HepG2 (cell line): ENCODE results near the gene CISH. TPM values are rescaled to one million over a fixed set of nuclear protein-coding genes. Genes with fewer than 3 reads are reported as not detected.

Source experiments
- ARNT2 ChIP-seq: sonication (generic); formaldehyde crosslinking; IDR thresholded peaks from 2 replicates; pipeline ENCODE4 v1.8.0; 2022; ENCODE audit warnings: mild to moderate bottlenecking, low read depth, missing genetic modification reagents, moderate library complexity
- ERF ChIP-seq: IDR thresholded peaks from 2 replicates; pipeline ENCODE4 v1.6.1; 2018; ENCODE audit warnings: missing biosample characterization, missing genetic modification reagents
- ESRRA ChIP-seq: sonication (generic); formaldehyde crosslinking; IDR thresholded peaks from 2 replicates; pipeline ENCODE4 v1.5.1; 2020; ENCODE audit warnings: mild to moderate bottlenecking, low read depth, missing genetic modification reagents
- HNF4A ChIP-seq: sonication (generic); formaldehyde crosslinking; IDR thresholded peaks from 2 replicates; pipeline ENCODE4 v1.4.0; 2020; ENCODE audit warnings: missing genetic modification reagents
- KAT7 ChIP-seq: IDR thresholded peaks from 2 replicates; pipeline ENCODE4 v1.6.1; 2018; ENCODE audit warnings: borderline replicate concordance, missing compliant biosample characterization
- MED8 ChIP-seq: sonication (generic); formaldehyde crosslinking; IDR thresholded peaks from 2 replicates; pipeline ENCODE4 v1.8.1; 2023; ENCODE audit warnings: mild to moderate bottlenecking, missing genetic modification reagents; ENCODE audit not compliant: insufficient replicate concordance
- MIER2 ChIP-seq: IDR thresholded peaks from 2 replicates; pipeline ENCODE4 v1.6.1; 2016; ENCODE audit warnings: missing biosample characterization, missing genetic modification reagents
- NRL ChIP-seq: sonication (generic); formaldehyde crosslinking; IDR thresholded peaks from 2 replicates; pipeline ENCODE4 v1.5.0; 2020; ENCODE audit warnings: missing genetic modification reagents, mild to moderate bottlenecking, moderate library complexity, borderline replicate concordance
- POLR2A ChIP-seq, 2 experiments: IDR thresholded peaks; 2 replicates each; pipeline ENCODE4 v1.6.1; 2011; ENCODE audit warnings: low read depth in 2 of 2, low read length in 2 of 2, mild to moderate bottlenecking in 1 of 2, moderate library complexity in 1 of 2; ENCODE audit not compliant: insufficient read depth in 1 of 2
- SMAD9 ChIP-seq: sonication (generic); formaldehyde crosslinking; IDR thresholded peaks from 2 replicates; pipeline ENCODE4 v1.5.1; 2020; ENCODE audit warnings: mild to moderate bottlenecking, missing genetic modification reagents
- SOX13 ChIP-seq, 3 experiments: fragments of 450-650 bp in 1 of 3; sonication (generic) in 1 of 3; formaldehyde crosslinking in 1 of 3; IDR thresholded peaks in 2 of 3; conservative IDR thresholded peaks in 1 of 3; 2 replicates each; pipeline versions ENCODE4 v1.5.0 to v1.6.1; 2016 to 2020; ENCODE audit warnings: antibody characterized with exemption in 1 of 3, mild to moderate bottlenecking in 1 of 3, missing compliant biosample characterization in 1 of 3, missing genetic modification reagents in 1 of 3, moderate library complexity in 1 of 3
- SOX5 ChIP-seq: IDR thresholded peaks from 2 replicates; pipeline ENCODE4 v1.6.1; 2016; ENCODE audit warnings: borderline replicate concordance
- ZEB1 ChIP-seq: IDR thresholded peaks from 2 replicates; pipeline ENCODE4 v1.6.1; 2012; ENCODE audit warnings: mild to moderate bottlenecking, low read depth, inconsistent platforms; ENCODE audit not compliant: insufficient replicate concordance
- ZNF24 ChIP-seq: fragments of 450-650 bp; IDR thresholded peaks from 2 replicates; pipeline ENCODE4 v1.6.1; 2017; ENCODE audit warnings: antibody characterized with exemption, mild to moderate bottlenecking
- ZNF382 ChIP-seq: sonication (generic); formaldehyde crosslinking; IDR thresholded peaks from 2 replicates; pipeline ENCODE4 v1.5.0; 2020; ENCODE audit warnings: missing genetic modification reagents, mild to moderate bottlenecking, borderline replicate concordance
- ZNF616 ChIP-seq: sonication (generic); formaldehyde crosslinking; IDR thresholded peaks from 2 replicates; pipeline ENCODE4 v1.5.0; 2020; ENCODE audit warnings: low read depth, mild to moderate bottlenecking, missing genetic modification reagents
- ZNF766 ChIP-seq: sonication (generic); formaldehyde crosslinking; IDR thresholded peaks from 2 replicates; pipeline ENCODE4 v1.5.0; 2020; ENCODE audit warnings: missing genetic modification reagents, borderline replicate concordance
- ZZZ3 ChIP-seq: sonication (generic); formaldehyde crosslinking; IDR thresholded peaks from 2 replicates; pipeline ENCODE4 v1.4.0; 2020; ENCODE audit warnings: missing genetic modification reagents, mild to moderate bottlenecking, borderline replicate concordance
- polyA plus RNA-seq, 8 experiments: library from polyadenylated mRNA; depleted of rRNA in 3 of 8; stranded (reverse) in 7 of 8; unstranded in 1 of 8; fragments of >200 nt; fragmentation: Illumina TruSeq in 4 of 8; extraction: Trizol in 4 of 8; gene quantifications; 2 replicates each; pipeline versions ENCODE4 v1.2.1 to v1.2.3, GENCODE V29; 2011 to 2016; ENCODE audit warnings: low read depth in 4 of 8, missing spikeins in 1 of 8, mixed read lengths in 1 of 8; ENCODE audit not compliant: insufficient read depth in 1 of 8
- total RNA-seq, 5 experiments: library from RNA; depleted of rRNA; stranded (reverse); fragments of >200 nt; fragmentation: Illumina TruSeq; extraction: Trizol; gene quantifications; 2 replicates each; pipeline ENCODE4 v1.2.3, GENCODE V29; 2016; ENCODE audit warnings: low read depth in 1 of 5
- TF ChIP-seq, protein P1 (sequence below): sonication (generic); formaldehyde crosslinking; IDR thresholded peaks from 2 replicates; pipeline ENCODE4 v1.8.0; 2022; ENCODE audit warnings: missing genetic modification reagents, mild to moderate bottlenecking, borderline replicate concordance
- TF ChIP-seq, protein P2 (sequence below): sonication (generic); formaldehyde crosslinking; IDR thresholded peaks from 2 replicates; pipeline ENCODE4 v1.5.0; 2020; ENCODE audit warnings: missing genetic modification reagents, mild to moderate bottlenecking, borderline replicate concordance
- TF ChIP-seq, protein P3 (sequence below): sonication (generic); formaldehyde crosslinking; IDR thresholded peaks from 2 replicates; pipeline ENCODE4 v1.5.0; 2020; ENCODE audit warnings: missing genetic modification reagents, mild to moderate bottlenecking, borderline replicate concordance
- TF ChIP-seq, protein P4 (sequence below): sonication (generic); formaldehyde crosslinking; IDR thresholded peaks from 2 replicates; pipeline ENCODE4 v1.8.1; 2023; ENCODE audit warnings: mild to moderate bottlenecking, missing genetic modification reagents
- TF ChIP-seq, protein P5 (sequence below): sonication (generic); formaldehyde crosslinking; IDR thresholded peaks from 2 replicates; pipeline ENCODE4 v1.4.0; 2020; ENCODE audit warnings: missing genetic modification reagents

The CISH gene
- total and polyA plus RNA-seq, 2 of the 13 experiments (the other 11 are each of a cell fraction or from before 2014, with no cell fraction given) = 0.91 to 1.5 TPM

DNA sequence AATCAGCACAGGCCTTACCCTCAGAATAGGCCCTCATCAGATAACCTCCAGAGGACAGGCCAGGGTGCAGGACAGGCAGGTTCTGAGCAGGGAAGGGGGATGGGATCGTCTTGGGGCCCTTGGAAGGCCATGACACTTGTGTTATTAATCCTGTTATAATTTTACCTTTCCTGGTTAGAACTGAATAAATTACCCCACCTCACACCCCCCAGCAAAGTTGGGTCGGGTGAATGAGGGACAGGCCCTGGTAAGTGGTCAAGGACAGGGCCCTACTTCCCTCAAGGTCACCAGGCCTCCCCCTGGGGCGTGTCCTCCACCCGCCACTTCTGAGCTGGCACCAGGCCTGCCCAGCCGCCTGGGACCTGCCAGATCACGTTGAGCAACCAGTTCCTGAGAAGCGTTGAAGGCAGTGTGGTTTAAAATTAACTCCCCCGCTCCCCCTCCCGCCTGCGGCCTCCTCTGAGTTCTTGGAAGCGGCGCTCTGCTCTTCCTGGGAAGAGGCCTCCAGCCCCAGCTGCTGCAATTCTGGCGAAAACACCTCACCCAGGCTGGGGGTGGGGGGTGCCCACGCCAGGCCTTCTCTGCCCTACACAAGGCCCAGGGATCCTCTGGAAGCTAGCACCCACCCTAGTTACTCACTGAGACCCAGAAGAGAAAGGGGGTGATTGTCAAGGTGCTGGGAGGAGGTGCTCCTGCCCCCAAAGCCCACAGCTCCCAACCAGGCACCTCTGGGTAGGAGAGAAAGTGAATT lies 10.6 kb downstream of the CISH start (continued):
- TF ChIP-seq SOX13 (IDR thresholded peaks at IDR 0.05) = no peak
- TF ChIP-seq SOX13 (CRISPR knock-in tag; conservative IDR thresholded peaks at IDR 0.05 in 1 of 2, IDR thresholded peaks at IDR 0.05 in 1 of 2) = peak in 1 of 2 experiments; percentile 90; a peak in 2 of 4 replicates
- no peak for TF ChIP-seq ZZZ3 (CRISPR knock-in tag)
- no peak for TF ChIP-seq ZNF24
- TF ChIP-seq ZNF382 (CRISPR knock-in tag) = no peak
- no peak for TF ChIP-seq KAT7 (CRISPR knock-in tag)
- TF ChIP-seq, protein P1, sequence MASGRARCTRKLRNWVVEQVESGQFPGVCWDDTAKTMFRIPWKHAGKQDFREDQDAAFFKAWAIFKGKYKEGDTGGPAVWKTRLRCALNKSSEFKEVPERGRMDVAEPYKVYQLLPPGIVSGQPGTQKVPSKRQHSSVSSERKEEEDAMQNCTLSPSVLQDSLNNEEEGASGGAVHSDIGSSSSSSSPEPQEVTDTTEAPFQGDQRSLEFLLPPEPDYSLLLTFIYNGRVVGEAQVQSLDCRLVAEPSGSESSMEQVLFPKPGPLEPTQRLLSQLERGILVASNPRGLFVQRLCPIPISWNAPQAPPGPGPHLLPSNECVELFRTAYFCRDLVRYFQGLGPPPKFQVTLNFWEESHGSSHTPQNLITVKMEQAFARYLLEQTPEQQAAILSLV (CRISPR knock-in tag) = no peak
- peak; percentile 83; the same call in 1 of the 2 replicates for TF ChIP-seq SOX5 (CRISPR knock-in tag)
- TF ChIP-seq, protein P2, sequence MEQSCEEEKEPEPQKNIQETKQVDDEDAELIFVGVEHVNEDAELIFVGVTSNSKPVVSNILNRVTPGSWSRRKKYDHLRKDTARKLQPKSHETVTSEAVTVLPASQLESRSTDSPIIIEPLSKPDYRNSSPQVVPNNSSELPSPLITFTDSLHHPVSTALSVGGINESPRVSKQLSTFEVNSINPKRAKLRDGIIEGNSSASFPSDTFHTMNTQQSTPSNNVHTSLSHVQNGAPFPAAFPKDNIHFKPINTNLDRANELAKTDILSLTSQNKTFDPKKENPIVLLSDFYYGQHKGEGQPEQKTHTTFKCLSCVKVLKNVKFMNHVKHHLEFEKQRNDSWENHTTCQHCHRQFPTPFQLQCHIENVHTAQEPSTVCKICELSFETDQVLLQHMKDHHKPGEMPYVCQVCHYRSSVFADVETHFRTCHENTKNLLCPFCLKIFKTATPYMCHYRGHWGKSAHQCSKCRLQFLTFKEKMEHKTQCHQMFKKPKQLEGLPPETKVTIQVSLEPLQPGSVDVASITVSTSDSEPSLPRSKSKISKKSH = 0 out of 2 replicates have a peak, but pooled peaks have one; percentile 9
- TF ChIP-seq HNF4A = peak; percentile 77
- peak in 1 of 2 experiments; percentile 68; a peak in 2 of 4 replicates for TF ChIP-seq POLR2A (IDR thresholded peaks at IDR 0.05; ENCODE audit: insufficient read depth in 1 of 2, low read depth in 2 of 2, low read length in 2 of 2)
- TF ChIP-seq, protein P3, sequence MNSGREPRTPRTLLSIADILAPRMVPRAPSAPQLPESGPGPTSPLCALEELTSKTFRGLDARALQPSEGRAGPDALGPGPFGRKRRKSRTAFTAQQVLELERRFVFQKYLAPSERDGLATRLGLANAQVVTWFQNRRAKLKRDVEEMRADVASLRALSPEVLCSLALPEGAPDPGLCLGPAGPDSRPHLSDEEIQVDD (CRISPR knock-in tag) = no peak
- TF ChIP-seq, protein P4, sequence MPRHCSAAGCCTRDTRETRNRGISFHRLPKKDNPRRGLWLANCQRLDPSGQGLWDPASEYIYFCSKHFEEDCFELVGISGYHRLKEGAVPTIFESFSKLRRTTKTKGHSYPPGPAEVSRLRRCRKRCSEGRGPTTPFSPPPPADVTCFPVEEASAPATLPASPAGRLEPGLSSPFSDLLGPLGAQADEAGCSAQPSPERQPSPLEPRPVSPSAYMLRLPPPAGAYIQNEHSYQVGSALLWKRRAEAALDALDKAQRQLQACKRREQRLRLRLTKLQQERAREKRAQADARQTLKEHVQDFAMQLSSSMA (CRISPR knock-in tag) = no peak
- TF ChIP-seq, protein P5, sequence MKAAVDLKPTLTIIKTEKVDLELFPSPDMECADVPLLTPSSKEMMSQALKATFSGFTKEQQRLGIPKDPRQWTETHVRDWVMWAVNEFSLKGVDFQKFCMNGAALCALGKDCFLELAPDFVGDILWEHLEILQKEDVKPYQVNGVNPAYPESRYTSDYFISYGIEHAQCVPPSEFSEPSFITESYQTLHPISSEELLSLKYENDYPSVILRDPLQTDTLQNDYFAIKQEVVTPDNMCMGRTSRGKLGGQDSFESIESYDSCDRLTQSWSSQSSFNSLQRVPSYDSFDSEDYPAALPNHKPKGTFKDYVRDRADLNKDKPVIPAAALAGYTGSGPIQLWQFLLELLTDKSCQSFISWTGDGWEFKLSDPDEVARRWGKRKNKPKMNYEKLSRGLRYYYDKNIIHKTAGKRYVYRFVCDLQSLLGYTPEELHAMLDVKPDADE (CRISPR knock-in tag) = no peak
- peak; percentile 66 for TF ChIP-seq MIER2 (CRISPR knock-in tag)
- peak; percentile 76; the same call in 1 of the 2 replicates for TF ChIP-seq NRL
- TF ChIP-seq MED8 = no peak
- peak; percentile 82; the same call in 1 of the 2 replicates for TF ChIP-seq ZNF766 (CRISPR knock-in tag)
- no peak for TF ChIP-seq ZEB1
- peak; percentile 86; the same call in 1 of the 2 replicates for TF ChIP-seq ARNT2
- peak; percentile 97 for TF ChIP-seq ESRRA (CRISPR knock-in tag)
- peak; percentile 56; the same call in 1 of the 2 replicates for TF ChIP-seq ERF (CRISPR knock-in tag)
- TF ChIP-seq ZNF616 (CRISPR knock-in tag) = no peak
- no peak for TF ChIP-seq SMAD9 (CRISPR knock-in tag)
